Endodermal cell (in vitro differentiated cells): ENCODE measurements around the gene CHCHD3. TPM values are rescaled to one million over a fixed set of nuclear protein-coding genes. Genes with fewer than 3 reads are reported as not detected.
"Not testable (repeated sequence)": the region's sequence is repeated elsewhere in the genome, so short reads cannot be mapped to it uniquely, and the experiment has no call there.

Experiments
- DNase-seq: peaks from one replicate; pipeline ENCODE4 v3.0.0-alpha.2; 2017
- H3K27ac ChIP-seq: 2 replicates; pipeline ENCODE4 v1.5.1; 2013; ENCODE audit warnings: mild to moderate bottlenecking, low read depth, low read length, moderate library complexity
- H3K27me3 ChIP-seq: 2 replicates; pipeline ENCODE4 v1.6.1; 2013; ENCODE audit warnings: mild to moderate bottlenecking, low read length, moderate library complexity; ENCODE audit not compliant: insufficient read depth, control insufficient read depth, poor library complexity, severe bottlenecking
- H3K36me3 ChIP-seq: 2 replicates; pipeline ENCODE4 v1.7.0; 2013; ENCODE audit warnings: mild to moderate bottlenecking, low read length, moderate library complexity; ENCODE audit not compliant: control insufficient read depth, insufficient read depth
- H3K4me1 ChIP-seq: one replicate; pipeline ENCODE4 v1.7.0; 2013; ENCODE audit warnings: low read length; ENCODE audit not compliant: control insufficient read depth, insufficient read depth
- H3K4me3 ChIP-seq: 2 replicates; pipeline ENCODE4 v1.5.1; 2013; ENCODE audit warnings: mild to moderate bottlenecking, low read length, moderate library complexity
- H3K9ac ChIP-seq: 2 replicates; pipeline ENCODE4 v1.6.1; 2013; ENCODE audit warnings: mild to moderate bottlenecking, low read length, moderate library complexity; ENCODE audit not compliant: poor library complexity, severe bottlenecking; ENCODE audit errors: extremely low read depth
- H3K9me3 ChIP-seq: 2 replicates; pipeline ENCODE4 v1.6.1; 2013; ENCODE audit warnings: mild to moderate bottlenecking, low read length, moderate library complexity; ENCODE audit not compliant: control insufficient read depth
- H3K27ac Mint-ChIP-seq: 2 replicates; pipeline ENCODE4 v1.8.0; 2020; ENCODE audit warnings: mixed read lengths
- H3K27me3 Mint-ChIP-seq: 2 replicates; pipeline ENCODE4 v1.8.0; 2021; ENCODE audit warnings: mild to moderate bottlenecking, mixed read lengths; ENCODE audit not compliant: insufficient read depth
- H3K36me3 Mint-ChIP-seq: 2 replicates; pipeline ENCODE4 v1.8.0; 2020; ENCODE audit warnings: low read depth, mixed read lengths
- H3K4me1 Mint-ChIP-seq: 2 replicates; pipeline ENCODE4 v1.8.0; 2020; ENCODE audit warnings: mixed read lengths
- H3K4me3 Mint-ChIP-seq: 2 replicates; pipeline ENCODE4 v1.8.0; 2020; ENCODE audit warnings: mild to moderate bottlenecking, moderate library complexity, mixed read lengths
- H3K9me3 Mint-ChIP-seq: 2 replicates; pipeline ENCODE4 v1.8.0; 2020; ENCODE audit warnings: mild to moderate bottlenecking, mixed read lengths
- CTCF ChIP-seq: fragments of 200-600 bp; sonication (generic); conservative IDR thresholded peaks from 2 replicates; pipeline ENCODE4 v1.5.0; 2021; ENCODE audit warnings: antibody characterized with exemption, mild to moderate bottlenecking
- WGBS, 2 experiments: methylation state at CpG; one replicate each; pipeline versions ENCODE4 v1.1.5 to v1.1.7; 2013; ENCODE audit warnings: missing lambda C conversion rate in 2 of 2, mixed read lengths in 1 of 2; ENCODE audit not compliant: insufficient coverage in 1 of 2, insufficient read length in 1 of 2; 5-methylcytosine and 5-hydroxymethylcytosine counted together
- total RNA-seq, 2 donors: library from RNA; stranded (reverse); fragmentation: NEBNext Ultra II Directional in 1 of 2; extraction: Animal tissue kit (Norgen Biotek cat#: 25700) in 1 of 2; gene quantifications; 2 replicates in 1 of 2; 3 replicates in 1 of 2; pipeline ENCODE4 v1.2.1, GENCODE V29; 2021

The CHCHD3 gene
- total RNA-seq, 2 donors from 2014 or later, result 70.4 to 75.2 TPM

- peaks cover 29% of the 10 kb centered on the region for H3K9me3 ChIP-seq
- H3K27ac ChIP-seq, result no peak overlapping the region
- H3K9me3 Mint-ChIP-seq, result peaks cover 17% of the 10 kb centered on the region
- H3K9ac ChIP-seq, result no peak overlapping the region
- no peak for TF ChIP-seq CTCF
- no peak for DNase-seq
- no peak overlapping the region for H3K4me3 Mint-ChIP-seq
- no peak overlapping the region for H3K4me3 ChIP-seq
- 96 to 100% methylated on average over 2 to 3 of the region's 3 CpGs for WGBS, 2 experiments
- H3K4me1 ChIP-seq, result no peaks in the 10 kb centered on the region
- peaks cover 3% of the 10 kb centered on the region for H3K36me3 ChIP-seq
- H3K27ac Mint-ChIP-seq, result no peak overlapping the region
- peaks cover 40% of the 10 kb centered on the region for H3K36me3 Mint-ChIP-seq
- peaks cover 9% of the 10 kb centered on the region for H3K4me1 Mint-ChIP-seq
- no peaks in the 10 kb centered on the region for H3K27me3 Mint-ChIP-seq
- H3K27me3 ChIP-seq, result no peaks in the 10 kb centered on the region
Measured at GRCh38 chr7:132897093-132897687, 184.7 kb downstream of the CHCHD3 start.

GRCh38 chr7:132895231-132895630 is 186.7 kb downstream of the CHCHD3 start:
- Mint-ChIP-seq H3K36me3 (peaks cover 44% of the 10 kb centered on the region), H3K27me3 (no peaks in the 10 kb centered on the region), H3K27ac (no peak overlapping the region), H3K9me3 (peaks cover 20% of the 10 kb centered on the region), H3K4me3 (no peak overlapping the region), H3K4me1 (no peaks in the 10 kb centered on the region)
- Histone ChIP-seq H3K27me3 (no peaks in the 10 kb centered on the region), H3K4me1 (no peaks in the 10 kb centered on the region), H3K27ac (no peak overlapping the region), H3K9ac (no peak overlapping the region), H3K4me3 (no peak overlapping the region), H3K36me3 (peaks cover 3% of the 10 kb centered on the region), H3K9me3 (peaks cover 32% of the 10 kb centered on the region)
- WGBS, 2 experiments, result 93 to 97% methylated on average over 6 of the region's 6 CpGs
- no peak for TF ChIP-seq CTCF
- no peak for DNase-seq

- Mint-ChIP-seq H3K27me3 (no peaks in the 10 kb centered on the region), H3K4me1 (no peaks in the 10 kb centered on the region), H3K9me3 (peaks cover 18% of the 10 kb centered on the region), H3K36me3 (peaks cover 40% of the 10 kb centered on the region), H3K27ac (no peak overlapping the region), H3K4me3 (no peak overlapping the region)
- H3K4me1 ChIP-seq, result no peaks in the 10 kb centered on the region
- peaks cover 32% of the 10 kb centered on the region for H3K9me3 ChIP-seq
- H3K27me3 ChIP-seq, result no peaks in the 10 kb centered on the region
- no peak overlapping the region for H3K9ac ChIP-seq
- TF ChIP-seq CTCF, result no peak
- WGBS, 2 experiments, result 83 to 97% methylated on average over 2 to 4 of the region's 4 CpGs
- H3K4me3 ChIP-seq, result peak overlapping the region; percentile 16
- peaks cover 3% of the 10 kb centered on the region for H3K36me3 ChIP-seq
- no peak overlapping the region for H3K27ac ChIP-seq
- no peak for DNase-seq
Measured at GRCh38 chr7:132893560-132893959, 188.3 kb downstream of the CHCHD3 start.

- H3K4me3 Mint-ChIP-seq, H3K27ac ChIP-seq, H3K4me1 Mint-ChIP-seq, H3K27ac Mint-ChIP-seq, H3K27me3 Mint-ChIP-seq, H3K36me3 ChIP-seq, H3K27me3 ChIP-seq, H3K4me1 ChIP-seq, H3K9ac ChIP-seq, DNase-seq: not testable (repeated sequence)
- Mint-ChIP-seq H3K9me3 (peaks cover 18% of the 10 kb centered on the region), H3K36me3 (peaks cover 34% of the 10 kb centered on the region)
- Histone ChIP-seq H3K4me3 (peak overlapping the region; percentile 16), H3K9me3 (peaks cover 32% of the 10 kb centered on the region)
- WGBS, 2 experiments, result 95 to 100% methylated on average over 3 to 4 of the region's 4 CpGs
Measured at GRCh38 chr7:132892744-132893143, 189.1 kb downstream of the CHCHD3 start.
